GM12878 (cell line): Measurements from ENCODE around the gene KLHDC1. TPM values are rescaled to one million over a fixed set of nuclear protein-coding genes. Genes with fewer than 3 reads are reported as not detected.

Experiments
- BACH1 ChIP-seq: fragments of 450-650 bp; IDR thresholded peaks from 2 replicates; pipeline ENCODE4 v1.6.1; 2017; ENCODE audit warnings: mild to moderate bottlenecking, borderline replicate concordance
- CBFB ChIP-seq: IDR thresholded peaks from 2 replicates; pipeline ENCODE4 v1.6.1; 2016; ENCODE audit warnings: antibody characterized with exemption, low read depth
- DPF2 ChIP-seq: fragments of 450-650 bp; IDR thresholded peaks from 2 replicates; pipeline ENCODE4 v1.6.1; 2017; ENCODE audit warnings: mild to moderate bottlenecking
- EGR1 ChIP-seq, 2 experiments: IDR thresholded peaks; 1 replicate in 1 of 2; 2 replicates in 1 of 2; pipeline ENCODE4 v1.6.1; 2011 to 2012; ENCODE audit warnings: low read depth in 2 of 2, low read length in 2 of 2, borderline replicate concordance in 1 of 2, mild to moderate bottlenecking in 1 of 2, moderate library complexity in 1 of 2
- FOS ChIP-seq: IDR thresholded peaks from 3 replicates; pipeline ENCODE4 v1.6.1; 2011; ENCODE audit warnings: borderline replicate concordance; ENCODE audit not compliant: insufficient read length; ENCODE audit errors: extremely low read depth
- FOXM1 ChIP-seq: IDR thresholded peaks from 2 replicates; pipeline ENCODE4 v1.6.1; 2012; ENCODE audit warnings: low read depth, mild to moderate bottlenecking, inconsistent platforms, low read length, moderate library complexity
- HDGF ChIP-seq: fragments of 450-650 bp; IDR thresholded peaks from 2 replicates; pipeline ENCODE4 v1.6.1; 2016; ENCODE audit warnings: antibody characterized with exemption
- IKZF1 ChIP-seq: fragments of 450-650 bp; conservative IDR thresholded peaks from 2 replicates; pipeline ENCODE4 v1.6.1; 2017; ENCODE audit warnings: antibody characterized with exemption, mild to moderate bottlenecking
- IKZF2 ChIP-seq, 2 experiments: fragments of 450-650 bp; IDR thresholded peaks; 2 replicates each; pipeline ENCODE4 v1.6.1; 2017; ENCODE audit warnings: mild to moderate bottlenecking in 2 of 2, moderate library complexity in 2 of 2
- MYC ChIP-seq: IDR thresholded peaks from 2 replicates; pipeline ENCODE4 v1.6.1; 2011; ENCODE audit warnings: mild to moderate bottlenecking, low read length, moderate library complexity, inconsistent platforms; ENCODE audit not compliant: insufficient read depth, insufficient replicate concordance, insufficient read length, severe bottlenecking
- POLR2AphosphoS2 ChIP-seq: IDR thresholded peaks from 2 replicates; pipeline ENCODE4 v1.6.1; 2011; ENCODE audit warnings: low read depth, mild to moderate bottlenecking, low read length, improper control_type of control experiment, moderate library complexity
- POU2F2 ChIP-seq: IDR thresholded peaks from 3 replicates; pipeline ENCODE4 v1.6.1; 2011; ENCODE audit warnings: low read depth, mild to moderate bottlenecking, low read length, borderline replicate concordance
- YY1 ChIP-seq: IDR thresholded peaks from 2 replicates; pipeline ENCODE4 v1.6.1; 2011; ENCODE audit warnings: low read depth, mild to moderate bottlenecking, low read length
- ZNF24 ChIP-seq: fragments of 450-650 bp; IDR thresholded peaks from 2 replicates; pipeline ENCODE4 v1.6.1; 2017; ENCODE audit warnings: antibody characterized with exemption, mild to moderate bottlenecking
- polyA plus RNA-seq, 11 experiments: library from polyadenylated mRNA; depleted of rRNA in 4 of 11; unstranded in 6 of 11; stranded (reverse) in 5 of 11; fragments of >200 nt; fragmentation: Nextera tagmentation in 4 of 11; fragmentation: Illumina TruSeq in 1 of 11; extraction: Ambion mirVana in 4 of 11; extraction: Trizol in 1 of 11; gene quantifications; 1 replicate in 1 of 11; 2 replicates in 10 of 11; pipeline versions ENCODE4 v1.2.1 to v1.2.3, GENCODE V29; 2011 to 2016; ENCODE audit warnings: inconsistent platforms in 2 of 11, missing spikeins in 2 of 11, low read depth in 1 of 11
- total RNA-seq, 4 experiments: library from RNA; depleted of rRNA in 3 of 4; stranded (reverse); fragments of >200 nt in 3 of 4; fragmentation: Illumina TruSeq in 1 of 4; extraction: Trizol in 1 of 4; gene quantifications; 2 replicates each; pipeline versions ENCODE4 v1.2.1 to v1.2.3, GENCODE V29; 2013 to 2021
- TF ChIP-seq, protein P1 (sequence below): fragments of 450-650 bp; IDR thresholded peaks from 2 replicates; pipeline ENCODE4 v1.6.1; 2017; ENCODE audit warnings: mild to moderate bottlenecking, moderate library complexity
- TF ChIP-seq, protein P2 (sequence below): IDR thresholded peaks from 2 replicates; pipeline ENCODE4 v1.6.1; 2012; ENCODE audit warnings: mild to moderate bottlenecking, low read depth, low read length
- TF ChIP-seq, protein P3 (sequence below): fragments of 450-650 bp; conservative IDR thresholded peaks from 2 replicates; pipeline ENCODE4 v1.6.1; 2017; ENCODE audit warnings: mild to moderate bottlenecking, moderate library complexity

KLHDC1 gene
- total and polyA plus RNA-seq, 10 of the 15 experiments (the other 5 are each of a cell fraction or from before 2014, with no cell fraction given), result 0.22 to 0.98 (median 0.55) TPM

DNA sequence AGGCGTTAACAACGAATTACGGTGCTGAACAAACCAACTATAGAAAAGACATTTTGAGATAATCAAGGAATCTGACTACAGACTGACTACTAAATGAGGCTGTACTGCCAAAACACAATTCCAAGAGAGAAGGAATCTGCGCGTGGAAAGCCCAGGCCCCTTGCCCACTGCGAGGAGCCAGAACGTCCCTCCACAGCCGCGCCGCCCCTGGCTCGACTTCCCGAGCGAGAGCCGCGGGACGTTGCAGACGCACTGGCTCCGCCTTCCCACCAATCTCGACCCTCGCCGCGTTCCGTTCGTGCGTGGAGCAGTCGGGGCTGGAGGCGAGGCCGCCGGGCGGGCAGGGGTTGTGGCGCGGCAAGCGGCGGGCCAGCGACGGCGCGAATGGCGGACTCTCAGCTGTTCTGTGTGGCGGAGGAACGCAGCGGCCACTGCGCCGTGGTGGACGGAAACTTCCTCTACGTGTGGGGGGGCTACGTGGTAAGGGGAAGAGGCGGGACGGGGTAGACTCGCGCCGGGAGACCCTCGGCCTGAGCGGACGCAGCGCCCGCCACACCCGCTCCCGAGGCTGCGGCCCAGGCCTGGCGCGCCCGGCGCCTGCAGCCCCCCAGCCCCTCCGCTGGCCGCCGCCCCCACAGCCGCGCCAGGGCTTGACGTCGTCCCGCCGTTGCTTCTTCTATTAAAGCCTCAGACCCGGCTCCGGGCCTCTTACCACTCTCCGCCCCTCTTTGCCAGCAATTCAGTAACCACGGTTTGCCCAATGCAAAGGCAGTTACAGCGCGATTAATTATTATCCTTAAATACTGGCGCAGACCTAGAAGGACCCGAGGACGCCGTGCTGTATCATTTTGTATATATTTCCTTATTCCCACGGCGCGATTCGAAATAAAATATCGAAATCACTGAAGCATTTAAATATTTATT, at the start of gene KLHDC1 (continued):
- 0 out of 3 replicates have a peak, but pooled peaks have one; percentile 29 for TF ChIP-seq POU2F2
- TF ChIP-seq, protein P1, sequence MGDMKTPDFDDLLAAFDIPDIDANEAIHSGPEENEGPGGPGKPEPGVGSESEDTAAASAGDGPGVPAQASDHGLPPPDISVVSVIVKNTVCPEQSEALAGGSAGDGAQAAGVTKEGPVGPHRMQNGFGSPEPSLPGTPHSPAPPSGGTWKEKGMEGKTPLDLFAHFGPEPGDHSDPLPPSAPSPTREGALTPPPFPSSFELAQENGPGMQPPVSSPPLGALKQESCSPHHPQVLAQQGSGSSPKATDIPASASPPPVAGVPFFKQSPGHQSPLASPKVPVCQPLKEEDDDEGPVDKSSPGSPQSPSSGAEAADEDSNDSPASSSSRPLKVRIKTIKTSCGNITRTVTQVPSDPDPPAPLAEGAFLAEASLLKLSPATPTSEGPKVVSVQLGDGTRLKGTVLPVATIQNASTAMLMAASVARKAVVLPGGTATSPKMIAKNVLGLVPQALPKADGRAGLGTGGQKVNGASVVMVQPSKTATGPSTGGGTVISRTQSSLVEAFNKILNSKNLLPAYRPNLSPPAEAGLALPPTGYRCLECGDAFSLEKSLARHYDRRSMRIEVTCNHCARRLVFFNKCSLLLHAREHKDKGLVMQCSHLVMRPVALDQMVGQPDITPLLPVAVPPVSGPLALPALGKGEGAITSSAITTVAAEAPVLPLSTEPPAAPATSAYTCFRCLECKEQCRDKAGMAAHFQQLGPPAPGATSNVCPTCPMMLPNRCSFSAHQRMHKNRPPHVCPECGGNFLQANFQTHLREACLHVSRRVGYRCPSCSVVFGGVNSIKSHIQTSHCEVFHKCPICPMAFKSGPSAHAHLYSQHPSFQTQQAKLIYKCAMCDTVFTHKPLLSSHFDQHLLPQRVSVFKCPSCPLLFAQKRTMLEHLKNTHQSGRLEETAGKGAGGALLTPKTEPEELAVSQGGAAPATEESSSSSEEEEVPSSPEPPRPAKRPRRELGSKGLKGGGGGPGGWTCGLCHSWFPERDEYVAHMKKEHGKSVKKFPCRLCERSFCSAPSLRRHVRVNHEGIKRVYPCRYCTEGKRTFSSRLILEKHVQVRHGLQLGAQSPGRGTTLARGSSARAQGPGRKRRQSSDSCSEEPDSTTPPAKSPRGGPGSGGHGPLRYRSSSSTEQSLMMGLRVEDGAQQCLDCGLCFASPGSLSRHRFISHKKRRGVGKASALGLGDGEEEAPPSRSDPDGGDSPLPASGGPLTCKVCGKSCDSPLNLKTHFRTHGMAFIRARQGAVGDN, result peak; percentile 93
- TF ChIP-seq YY1, result peak; percentile 83
- peak; percentile 86 for TF ChIP-seq IKZF1
- peak in 1 of 2 experiments; percentile 74; a peak in 2 of 3 replicates for TF ChIP-seq EGR1 (IDR thresholded peaks at IDR 0.05; ENCODE audit: borderline replicate concordance in 1 of 2, low read depth in 2 of 2, low read length in 2 of 2)
- no peak for TF ChIP-seq CBFB
- no peak for TF ChIP-seq FOS
- peak; percentile 82 for TF ChIP-seq DPF2
- TF ChIP-seq ZNF24, result no peak
- TF ChIP-seq, protein P2, sequence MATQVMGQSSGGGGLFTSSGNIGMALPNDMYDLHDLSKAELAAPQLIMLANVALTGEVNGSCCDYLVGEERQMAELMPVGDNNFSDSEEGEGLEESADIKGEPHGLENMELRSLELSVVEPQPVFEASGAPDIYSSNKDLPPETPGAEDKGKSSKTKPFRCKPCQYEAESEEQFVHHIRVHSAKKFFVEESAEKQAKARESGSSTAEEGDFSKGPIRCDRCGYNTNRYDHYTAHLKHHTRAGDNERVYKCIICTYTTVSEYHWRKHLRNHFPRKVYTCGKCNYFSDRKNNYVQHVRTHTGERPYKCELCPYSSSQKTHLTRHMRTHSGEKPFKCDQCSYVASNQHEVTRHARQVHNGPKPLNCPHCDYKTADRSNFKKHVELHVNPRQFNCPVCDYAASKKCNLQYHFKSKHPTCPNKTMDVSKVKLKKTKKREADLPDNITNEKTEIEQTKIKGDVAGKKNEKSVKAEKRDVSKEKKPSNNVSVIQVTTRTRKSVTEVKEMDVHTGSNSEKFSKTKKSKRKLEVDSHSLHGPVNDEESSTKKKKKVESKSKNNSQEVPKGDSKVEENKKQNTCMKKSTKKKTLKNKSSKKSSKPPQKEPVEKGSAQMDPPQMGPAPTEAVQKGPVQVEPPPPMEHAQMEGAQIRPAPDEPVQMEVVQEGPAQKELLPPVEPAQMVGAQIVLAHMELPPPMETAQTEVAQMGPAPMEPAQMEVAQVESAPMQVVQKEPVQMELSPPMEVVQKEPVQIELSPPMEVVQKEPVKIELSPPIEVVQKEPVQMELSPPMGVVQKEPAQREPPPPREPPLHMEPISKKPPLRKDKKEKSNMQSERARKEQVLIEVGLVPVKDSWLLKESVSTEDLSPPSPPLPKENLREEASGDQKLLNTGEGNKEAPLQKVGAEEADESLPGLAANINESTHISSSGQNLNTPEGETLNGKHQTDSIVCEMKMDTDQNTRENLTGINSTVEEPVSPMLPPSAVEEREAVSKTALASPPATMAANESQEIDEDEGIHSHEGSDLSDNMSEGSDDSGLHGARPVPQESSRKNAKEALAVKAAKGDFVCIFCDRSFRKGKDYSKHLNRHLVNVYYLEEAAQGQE, result 0 out of 2 replicates have a peak, but pooled peaks have one; percentile 22
- TF ChIP-seq IKZF2 (IDR thresholded peaks at IDR 0.05), result peak; percentile 16 to 32; a peak in 2 of 4 replicates
- TF ChIP-seq HDGF, result peak; percentile 66; the same call in 1 of the 2 replicates
- peak; percentile 96 for TF ChIP-seq BACH1
- peak; percentile 50 for TF ChIP-seq MYC
- no peak for TF ChIP-seq FOXM1
- peak; percentile 55; the same call in 1 of the 2 replicates for TF ChIP-seq POLR2AphosphoS2
- TF ChIP-seq, protein P3, sequence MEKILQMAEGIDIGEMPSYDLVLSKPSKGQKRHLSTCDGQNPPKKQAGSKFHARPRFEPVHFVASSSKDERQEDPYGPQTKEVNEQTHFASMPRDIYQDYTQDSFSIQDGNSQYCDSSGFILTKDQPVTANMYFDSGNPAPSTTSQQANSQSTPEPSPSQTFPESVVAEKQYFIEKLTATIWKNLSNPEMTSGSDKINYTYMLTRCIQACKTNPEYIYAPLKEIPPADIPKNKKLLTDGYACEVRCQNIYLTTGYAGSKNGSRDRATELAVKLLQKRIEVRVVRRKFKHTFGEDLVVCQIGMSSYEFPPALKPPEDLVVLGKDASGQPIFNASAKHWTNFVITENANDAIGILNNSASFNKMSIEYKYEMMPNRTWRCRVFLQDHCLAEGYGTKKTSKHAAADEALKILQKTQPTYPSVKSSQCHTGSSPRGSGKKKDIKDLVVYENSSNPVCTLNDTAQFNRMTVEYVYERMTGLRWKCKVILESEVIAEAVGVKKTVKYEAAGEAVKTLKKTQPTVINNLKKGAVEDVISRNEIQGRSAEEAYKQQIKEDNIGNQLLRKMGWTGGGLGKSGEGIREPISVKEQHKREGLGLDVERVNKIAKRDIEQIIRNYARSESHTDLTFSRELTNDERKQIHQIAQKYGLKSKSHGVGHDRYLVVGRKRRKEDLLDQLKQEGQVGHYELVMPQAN, result peak; percentile 52; the same call in 1 of the 2 replicates
